ENCODE data around the gene PCED1B.
"Not testable (repeated sequence)": the region's sequence is repeated elsewhere in the genome, so short reads cannot be mapped to it uniquely, and the experiment has no call there.

Gene PCED1B

DNA sequence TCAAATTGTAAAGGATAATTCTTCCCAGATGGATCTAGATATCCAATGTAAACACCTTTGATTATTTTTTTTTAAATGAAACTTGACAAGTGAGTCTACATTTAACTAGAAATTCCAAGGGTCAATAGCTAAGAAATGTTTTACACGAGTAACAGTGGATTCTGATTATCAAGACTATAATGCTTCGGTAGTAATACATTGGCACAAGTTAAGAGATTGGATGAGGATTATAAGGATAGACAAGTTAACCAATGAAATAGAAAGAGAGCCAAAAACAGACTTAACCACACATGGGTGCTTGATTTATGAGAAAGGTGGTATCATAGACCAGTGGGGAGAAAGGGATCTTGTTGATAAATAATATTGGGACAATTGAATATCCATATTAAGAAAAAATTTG lies 40.3 kb upstream of the PCED1B start:
- no peak overlapping the region for H4K8ac ChIP-seq (ENCODE audit: low read depth, low read length)
- H3K9ac ChIP-seq (ENCODE audit: low read length) = no peak overlapping the region
- H3K27me3 ChIP-seq (ENCODE audit: insufficient read depth, low read length) = no peaks in the 10 kb centered on the region
- H2BK120ac ChIP-seq (ENCODE audit: insufficient read depth, low read length, poor library complexity) = no peak overlapping the region
- H3K9me3 ChIP-seq (ENCODE audit: insufficient read depth, low read depth, low read length) = no peaks in the 10 kb centered on the region
- H2BK12ac ChIP-seq (ENCODE audit: low read length) = no peak overlapping the region
- H2AFZ ChIP-seq (ENCODE audit: insufficient read depth, low read length, poor library complexity) = no peak overlapping the region
- H3K79me2 ChIP-seq (ENCODE audit: control insufficient read depth, insufficient read depth, low read length, poor library complexity) = no peaks in the 10 kb centered on the region
- no CpG with 5 or more reads among the region's 2 CpGs for WGBS (ENCODE audit: extremely low coverage, insufficient coverage, insufficient read length)
- H3K36me3 ChIP-seq (ENCODE audit: control insufficient read depth in 1 of 2, insufficient read depth in 2 of 2, low read length in 2 of 2) = no peaks in the 10 kb centered on the region
- no peak overlapping the region for H2BK5ac ChIP-seq (ENCODE audit: low read depth, low read length, poor library complexity)
- no peak overlapping the region for H4K91ac ChIP-seq (ENCODE audit: low read depth, low read length)
- no peak overlapping the region for H3K4me2 ChIP-seq (ENCODE audit: low read length)
- H3K27ac ChIP-seq (ENCODE audit: low read depth, low read length) = no peak overlapping the region
- no peak for DNase-seq
- H4K12ac ChIP-seq (ENCODE audit: low read depth, low read length) = no peak overlapping the region
- H3K14ac ChIP-seq (ENCODE audit: low read length) = no peak overlapping the region
- H3K23ac ChIP-seq (ENCODE audit: low read length) = no peak overlapping the region
- peaks cover 0 to 2% of the 10 kb centered on the region in 2 experiments for H3K4me1 ChIP-seq (ENCODE audit: control insufficient read depth in 1 of 2, insufficient read depth in 2 of 2, low read length in 2 of 2)
- no peak overlapping the region for H3K4ac ChIP-seq (ENCODE audit: low read depth, low read length)
- no peak overlapping the region for H3K18ac ChIP-seq (ENCODE audit: low read length)
- no peaks in the 10 kb centered on the region for H3K79me1 ChIP-seq (ENCODE audit: low read length)
- no peak overlapping the region for H2AK5ac ChIP-seq (ENCODE audit: low read length)
- H3K4me3 ChIP-seq (ENCODE audit: low read depth, low read length) = no peak overlapping the region

DNA sequence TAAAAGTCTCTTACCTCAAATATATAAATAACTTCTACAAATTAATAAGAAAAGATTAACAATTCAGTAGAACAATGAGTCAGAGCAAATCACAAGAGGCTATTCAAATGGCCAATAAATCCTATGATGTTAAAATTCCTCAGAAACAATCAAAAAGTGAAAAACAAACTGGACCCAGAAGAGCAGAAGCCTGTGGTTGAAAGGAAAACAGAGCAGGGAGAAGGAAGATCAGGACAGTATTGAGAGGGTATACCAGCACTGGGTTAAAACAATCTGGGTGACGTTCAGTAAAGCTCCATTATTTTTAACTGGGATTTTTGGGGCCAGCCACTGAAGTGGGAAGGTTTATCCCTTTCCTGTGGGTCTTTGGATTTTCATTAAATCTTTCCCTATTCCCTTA lies 39.7 kb upstream of the PCED1B start:
- Histone ChIP-seq H3K79me1 (ENCODE audit: low read length) (no peaks in the 10 kb centered on the region), H3K14ac (ENCODE audit: low read length) (no peak overlapping the region), H3K4me1 (ENCODE audit: control insufficient read depth in 1 of 2, insufficient read depth in 2 of 2, low read length in 2 of 2) (no peaks in the 10 kb centered on the region), H3K4ac (ENCODE audit: low read depth, low read length) (no peak overlapping the region), H4K12ac (ENCODE audit: low read depth, low read length) (no peak overlapping the region), H3K4me2 (ENCODE audit: low read length) (no peak overlapping the region), H3K18ac (ENCODE audit: low read length) (no peak overlapping the region), H2BK12ac (ENCODE audit: low read length) (no peak overlapping the region), H2BK5ac (ENCODE audit: low read depth, low read length, poor library complexity) (no peak overlapping the region), H3K79me2 (ENCODE audit: control insufficient read depth, insufficient read depth, low read length, poor library complexity) (no peaks in the 10 kb centered on the region), H2AK5ac (ENCODE audit: low read length) (no peak overlapping the region), H4K8ac (ENCODE audit: low read depth, low read length) (no peak overlapping the region), H3K36me3 (ENCODE audit: control insufficient read depth in 1 of 2, insufficient read depth in 2 of 2, low read length in 2 of 2) (no peaks in the 10 kb centered on the region), H3K9ac (ENCODE audit: low read length) (no peak overlapping the region), H3K23ac (ENCODE audit: low read length) (no peak overlapping the region), H3K27ac (ENCODE audit: low read depth, low read length) (no peak overlapping the region), H3K9me3 (ENCODE audit: insufficient read depth, low read depth, low read length) (no peaks in the 10 kb centered on the region), H2BK120ac (ENCODE audit: insufficient read depth, low read length, poor library complexity) (no peak overlapping the region), H2AFZ (ENCODE audit: insufficient read depth, low read length, poor library complexity) (no peak overlapping the region), H3K4me3 (ENCODE audit: low read depth, low read length) (no peak overlapping the region), H4K91ac (ENCODE audit: low read depth, low read length) (no peak overlapping the region), H3K27me3 (ENCODE audit: insufficient read depth, low read length) (no peaks in the 10 kb centered on the region)
- no peak for DNase-seq
- WGBS (ENCODE audit: extremely low coverage, insufficient coverage, insufficient read length) = no CpG with 5 or more reads among the region's 1 CpG

DNA sequence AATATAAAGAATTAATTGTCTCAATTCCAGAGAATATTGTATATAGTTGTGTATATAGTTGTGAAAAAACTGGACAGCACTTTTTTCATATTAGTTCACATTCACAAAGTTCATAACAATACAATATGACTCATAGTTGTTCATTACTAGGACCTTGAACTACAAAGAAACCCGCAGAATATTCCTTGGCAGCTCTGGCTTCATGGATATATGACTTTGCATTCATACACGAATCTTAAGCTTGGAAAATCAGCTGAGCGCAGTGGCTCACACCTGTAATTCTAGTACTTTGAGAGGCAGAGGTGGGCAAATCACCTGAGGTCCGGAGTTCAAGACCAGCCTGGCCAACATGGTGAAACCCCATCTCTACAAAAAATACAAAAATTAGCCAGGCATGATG lies 38.1 kb upstream of the PCED1B start:
- Histone ChIP-seq H3K36me3 (ENCODE audit: control insufficient read depth in 1 of 2, insufficient read depth in 2 of 2, low read length in 2 of 2) (no peaks in the 10 kb centered on the region), H3K27ac (ENCODE audit: low read depth, low read length) (no peak overlapping the region), H3K4me2 (ENCODE audit: low read length) (no peak overlapping the region), H3K4me1 (ENCODE audit: control insufficient read depth in 1 of 2, insufficient read depth in 2 of 2, low read length in 2 of 2) (no peaks in the 10 kb centered on the region), H3K18ac (ENCODE audit: low read length) (no peak overlapping the region), H3K79me2 (ENCODE audit: control insufficient read depth, insufficient read depth, low read length, poor library complexity) (no peaks in the 10 kb centered on the region), H2AK5ac (ENCODE audit: low read length) (no peak overlapping the region), H3K4me3 (ENCODE audit: low read depth, low read length) (no peak overlapping the region), H3K23ac (ENCODE audit: low read length) (no peak overlapping the region), H4K12ac (ENCODE audit: low read depth, low read length) (no peak overlapping the region), H2BK120ac (ENCODE audit: insufficient read depth, low read length, poor library complexity) (no peak overlapping the region), H3K9me3 (ENCODE audit: insufficient read depth, low read depth, low read length) (no peaks in the 10 kb centered on the region), H4K91ac (ENCODE audit: low read depth, low read length) (no peak overlapping the region), H4K8ac (ENCODE audit: low read depth, low read length) (no peak overlapping the region), H2AFZ (ENCODE audit: insufficient read depth, low read length, poor library complexity) (no peak overlapping the region), H3K9ac (ENCODE audit: low read length) (no peak overlapping the region), H3K79me1 (ENCODE audit: low read length) (no peaks in the 10 kb centered on the region), H2BK5ac (ENCODE audit: low read depth, low read length, poor library complexity) (no peak overlapping the region), H2BK12ac (ENCODE audit: low read length) (no peak overlapping the region), H3K14ac (ENCODE audit: low read length) (no peak overlapping the region), H3K27me3 (ENCODE audit: insufficient read depth, low read length) (no peaks in the 10 kb centered on the region), H3K4ac (ENCODE audit: low read depth, low read length) (no peak overlapping the region)
- no CpG with 5 or more reads among the region's 4 CpGs for WGBS (ENCODE audit: extremely low coverage, insufficient coverage, insufficient read length)
- no peak for DNase-seq

DNA sequence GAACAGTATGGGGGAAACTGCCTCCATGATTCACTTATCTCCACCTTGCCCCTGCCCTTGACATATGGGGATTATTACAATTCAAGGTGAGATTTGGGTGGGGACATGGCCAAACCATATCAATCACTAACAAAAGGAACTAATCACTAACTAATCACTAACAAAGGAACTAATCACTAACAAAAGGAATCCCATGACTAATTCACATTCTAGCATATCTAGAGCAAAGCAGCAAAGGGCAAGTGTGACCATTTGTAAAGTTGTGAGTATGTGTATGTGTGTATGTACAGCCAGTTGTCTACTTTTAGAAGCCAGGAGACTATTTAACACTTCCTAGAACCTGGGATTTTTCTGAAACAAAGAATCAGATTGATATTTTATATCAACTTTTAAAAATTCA lies 30.9 kb upstream of the PCED1B start:
- Histone ChIP-seq H3K27me3 (ENCODE audit: insufficient read depth, low read length) (no peaks in the 10 kb centered on the region), H3K18ac (ENCODE audit: low read length) (no peak overlapping the region), H2BK5ac (ENCODE audit: low read depth, low read length, poor library complexity) (no peak overlapping the region), H3K14ac (ENCODE audit: low read length) (no peak overlapping the region), H3K27ac (ENCODE audit: low read depth, low read length) (no peak overlapping the region), H4K91ac (ENCODE audit: low read depth, low read length) (no peak overlapping the region), H4K12ac (ENCODE audit: low read depth, low read length) (no peak overlapping the region), H3K4me2 (ENCODE audit: low read length) (no peak overlapping the region), H3K9ac (ENCODE audit: low read length) (no peak overlapping the region), H3K9me3 (ENCODE audit: insufficient read depth, low read depth, low read length) (peaks cover 5% of the 10 kb centered on the region), H3K79me1 (ENCODE audit: low read length) (no peaks in the 10 kb centered on the region), H4K8ac (ENCODE audit: low read depth, low read length) (no peak overlapping the region), H3K4me3 (ENCODE audit: low read depth, low read length) (no peak overlapping the region), H2BK12ac (ENCODE audit: low read length) (no peak overlapping the region), H3K79me2 (ENCODE audit: control insufficient read depth, insufficient read depth, low read length, poor library complexity) (no peaks in the 10 kb centered on the region), H3K23ac (ENCODE audit: low read length) (no peak overlapping the region), H2BK120ac (ENCODE audit: insufficient read depth, low read length, poor library complexity) (no peak overlapping the region), H3K4me1 (ENCODE audit: control insufficient read depth in 1 of 2, insufficient read depth in 2 of 2, low read length in 2 of 2) (no peaks in the 10 kb centered on the region), H3K36me3 (ENCODE audit: control insufficient read depth in 1 of 2, insufficient read depth in 2 of 2, low read length in 2 of 2) (no peaks in the 10 kb centered on the region), H2AFZ (ENCODE audit: insufficient read depth, low read length, poor library complexity) (no peak overlapping the region), H3K4ac (ENCODE audit: low read depth, low read length) (no peak overlapping the region), H2AK5ac (ENCODE audit: low read length) (no peak overlapping the region)
- DNase-seq = no peak

DNA sequence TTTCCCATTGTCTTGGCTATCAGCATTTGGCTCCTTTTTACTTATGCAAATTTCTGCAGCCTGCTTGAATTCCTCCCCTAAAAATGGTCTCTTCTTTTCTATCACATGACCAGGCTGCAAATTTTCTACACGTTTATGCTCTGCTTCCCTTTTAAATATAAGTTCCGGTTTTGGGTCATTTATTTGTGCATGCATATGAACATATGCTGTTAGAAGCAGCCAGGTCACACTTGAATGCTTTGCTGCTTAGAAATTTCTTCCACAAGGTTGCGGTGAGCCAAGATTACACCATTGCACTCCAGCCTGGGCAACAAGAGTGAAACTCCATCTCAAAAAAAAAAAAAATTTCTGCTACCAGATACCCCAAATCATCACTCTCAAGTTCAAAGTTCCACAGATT lies 28.1 kb upstream of the PCED1B start:
- H3K79me1 ChIP-seq (ENCODE audit: low read length); H3K79me2 ChIP-seq (ENCODE audit: control insufficient read depth, insufficient read depth, low read length, poor library complexity); H3K27ac ChIP-seq (ENCODE audit: low read depth, low read length); H3K18ac ChIP-seq (ENCODE audit: low read length); H2BK12ac ChIP-seq (ENCODE audit: low read length); H3K4me1 ChIP-seq (ENCODE audit: control insufficient read depth in 1 of 2, insufficient read depth in 2 of 2, low read length in 2 of 2); H2BK5ac ChIP-seq (ENCODE audit: low read depth, low read length, poor library complexity); H4K12ac ChIP-seq (ENCODE audit: low read depth, low read length); H3K4ac ChIP-seq (ENCODE audit: low read depth, low read length); H3K14ac ChIP-seq (ENCODE audit: low read length); H2BK120ac ChIP-seq (ENCODE audit: insufficient read depth, low read length, poor library complexity); H3K4me2 ChIP-seq (ENCODE audit: low read length); H3K27me3 ChIP-seq (ENCODE audit: insufficient read depth, low read length); H3K9ac ChIP-seq (ENCODE audit: low read length); DNase-seq; H4K91ac ChIP-seq (ENCODE audit: low read depth, low read length); H3K36me3 ChIP-seq (ENCODE audit: control insufficient read depth in 1 of 2, insufficient read depth in 2 of 2, low read length in 2 of 2); H3K4me3 ChIP-seq (ENCODE audit: low read depth, low read length); H2AFZ ChIP-seq (ENCODE audit: insufficient read depth, low read length, poor library complexity); H4K8ac ChIP-seq (ENCODE audit: low read depth, low read length); H3K23ac ChIP-seq (ENCODE audit: low read length); H2AK5ac ChIP-seq (ENCODE audit: low read length); H3K9me3 ChIP-seq (ENCODE audit: insufficient read depth, low read depth, low read length): not testable (repeated sequence)
- WGBS (ENCODE audit: extremely low coverage, insufficient coverage, insufficient read length) = no CpG with 5 or more reads among the region's 3 CpGs

Measured in trophoblast cell (in vitro differentiated cells and primary cell).